ENCODE results near the gene USP49.

DNA sequence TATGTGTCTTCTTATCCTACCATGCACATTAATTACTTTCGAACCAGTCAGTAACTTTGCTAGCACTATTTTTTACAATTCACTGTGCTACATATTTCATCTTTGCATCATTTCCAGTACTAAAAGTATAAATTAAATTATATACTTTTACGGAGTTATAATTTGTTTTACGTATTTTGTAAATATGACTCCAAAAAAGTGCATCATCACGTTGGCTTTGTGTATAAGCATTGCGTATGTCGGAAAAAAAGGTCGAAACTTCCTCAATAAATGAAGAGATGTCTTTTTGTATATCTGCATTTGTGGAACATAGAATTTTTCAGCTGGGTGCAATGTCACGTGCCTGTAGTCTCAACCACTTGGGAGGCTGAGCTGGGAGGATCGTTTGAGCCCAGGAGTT, 52.0 kb downstream of the USP49 start:
- TF ChIP-seq EZH2phosphoT487 (IDR thresholded peaks at IDR 0.05; ENCODE audit: borderline replicate concordance, low read length) (no peak), EZH2 (IDR thresholded peaks at IDR 0.05; ENCODE audit: low read length, unreplicated experiment) (no peak)

Measured in PC-3 (cell line).